NCI-H1092 (cell line): ENCODE measurements around the gene STIM2.

Experiments
- DNase-seq: peaks from one replicate; lab custom pipeline; 2025; lab: John Stamatoyannopoulos, UW

The STIM2 gene

GRCh38 chr4:26837993-26838842 lies 22.4 kb upstream of the STIM2 start:
- DNase-seq = no peak

- no peak for DNase-seq
These were observed 21.6 kb upstream of the STIM2 start for GRCh38 chr4:26839016-26839415.

- no peak for DNase-seq
These were observed 21.1 kb upstream of the STIM2 start for GRCh38 chr4:26839534-26839951.

- no peak for DNase-seq
These were observed 19.9 kb upstream of the STIM2 start for GRCh38 chr4:26840786-26841185.

GRCh38 chr4:26842911-26843310 lies 17.7 kb upstream of the STIM2 start:
- DNase-seq = no peak

GRCh38 chr4:26850528-26850927 lies 10.1 kb upstream of the STIM2 start:
- DNase-seq = no peak

- no peak for DNase-seq
These were observed 9.5 kb upstream of the STIM2 start for GRCh38 chr4:26851129-26851528.

- no peak for DNase-seq
These were observed 5.9 kb upstream of the STIM2 start for GRCh38 chr4:26854701-26855100.

GRCh38 chr4:26856906-26857277 lies 3.7 kb upstream of the STIM2 start:
- DNase-seq = no peak

GRCh38 chr4:26857278-26858034 lies 3.2 kb upstream of the STIM2 start:
- DNase-seq = peak; percentile 79

- DNase-seq = no peak
These were observed 2.4 kb upstream of the STIM2 start for GRCh38 chr4:26858035-26858918.

- DNase-seq = no peak
These were observed 1.7 kb upstream of the STIM2 start for GRCh38 chr4:26858947-26859401.

- no peak for DNase-seq
These were observed 882 bp upstream of the STIM2 start for GRCh38 chr4:26859762-26860156.

GRCh38 chr4:26860922-26861433 lies 337 bp downstream of the STIM2 start:
- DNase-seq = peak; percentile 44

- peak; percentile 73 for DNase-seq
These were observed 969 bp downstream of the STIM2 start for GRCh38 chr4:26861434-26862186.

GRCh38 chr4:26862381-26862915 lies 1.8 kb downstream of the STIM2 start:
- no peak for DNase-seq

GRCh38 chr4:26863512-26863911 lies 2.9 kb downstream of the STIM2 start:
- no peak for DNase-seq

- DNase-seq = no peak
These were observed 4.3 kb downstream of the STIM2 start for GRCh38 chr4:26864899-26865298.

GRCh38 chr4:26866203-26866602 lies 5.6 kb downstream of the STIM2 start:
- no peak for DNase-seq

- no peak for DNase-seq
These were observed 6.1 kb downstream of the STIM2 start for GRCh38 chr4:26866781-26867180.
